A673 (cell line): ENCODE results near the gene ABHD10.

Source experiments
- CTCF ChIP-seq: fragments of 300-800, 200-600 bp; sonication (generic); conservative IDR thresholded peaks from 2 replicates; pipeline ENCODE4 v1.5.1; 2017; ENCODE audit warnings: low read depth, mild to moderate bottlenecking, antibody characterized with exemption, low read length, moderate library complexity, mixed read lengths
- EZH2 ChIP-seq: fragments of 200-600 bp; sonication (generic); IDR thresholded peaks from 2 replicates; pipeline ENCODE4 v1.6.1; 2017; ENCODE audit warnings: borderline replicate concordance, low read depth, mild to moderate bottlenecking, mixed read lengths, antibody characterized with exemption, low read length; ENCODE audit not compliant: poor library complexity, severe bottlenecking

- no peak for TF ChIP-seq EZH2
- TF ChIP-seq CTCF = no peak
Observed at GRCh38 chr3:112002096-112002971, 23.5 kb downstream of the ABHD10 start.
